Caco-2 (cell line): ENCODE results near the gene ERFL. TPM values are rescaled to one million over a fixed set of nuclear protein-coding genes. Genes with fewer than 3 reads are reported as not detected.

Experiments used
- BruUV-seq: library from RNA; stranded (reverse); fragments of 400-500 nt; replicated peaks from 2 replicates; lab custom pipeline; 2021; lab: Mats Ljungman, UMichigan
- CTCF ChIA-PET: fragments of 300-600 bp; sonication (Branson Sonifier 250); formaldehyde crosslinking; loops from one replicate; lab custom pipeline; 2022; ENCODE audit warnings: antibody characterized with exemption; lab: Charles Lee
- POLR2A ChIA-PET: fragments of 300-600 bp; sonication (Branson Sonifier 250); formaldehyde crosslinking; loops from one replicate; lab custom pipeline; 2022; ENCODE audit warnings: antibody characterized with exemption; lab: Charles Lee
- DNase-seq, 2 experiments: peaks; one replicate each; pipeline versions ENCODE4 v3.0.0 to v3.0.0-alpha.2; 2020 to 2022
- H3K27me3 ChIP-seq: replicated peaks from 2 replicates; pipeline ENCODE4 v1.6.0; 2011; ENCODE audit warnings: low read length; ENCODE audit not compliant: control insufficient read depth, insufficient read depth
- H3K36me3 ChIP-seq: 2 replicates; pipeline ENCODE4 v1.5.1; 2011; ENCODE audit warnings: low read length; ENCODE audit not compliant: control insufficient read depth, insufficient read depth
- H3K4me1 ChIP-seq: fragments of 250-450 bp; sonication (Bioruptor Pico); 2 replicates; pipeline ENCODE4 v1.5.1; 2020; ENCODE audit warnings: mild to moderate bottlenecking
- H3K4me3 ChIP-seq: 2 replicates; pipeline ENCODE4 v1.5.1; 2011; ENCODE audit warnings: low read depth, mild to moderate bottlenecking, control low read depth, low read length
- H3K9me3 ChIP-seq: fragments of 250-450 bp; sonication (Bioruptor Pico); 2 replicates; pipeline ENCODE4 v1.5.1; 2020; ENCODE audit warnings: mild to moderate bottlenecking, moderate library complexity
- H3K27ac Mint-ChIP-seq: one replicate; pipeline ENCODE4 v1.8.0; 2022; ENCODE audit warnings: mixed read lengths; ENCODE audit not compliant: unreplicated experiment
- H3K27me3 Mint-ChIP-seq: one replicate; pipeline ENCODE4 v1.8.0; 2022; ENCODE audit warnings: mixed read lengths; ENCODE audit not compliant: insufficient read depth, unreplicated experiment
- H3K36me3 Mint-ChIP-seq: one replicate; pipeline ENCODE4 v1.8.0; 2022; ENCODE audit warnings: mild to moderate bottlenecking, mixed read lengths; ENCODE audit not compliant: insufficient read depth, unreplicated experiment
- H3K4me1 Mint-ChIP-seq: one replicate; pipeline ENCODE4 v1.8.0; 2022; ENCODE audit warnings: low read depth, mixed read lengths; ENCODE audit not compliant: unreplicated experiment
- H3K4me3 Mint-ChIP-seq: one replicate; pipeline ENCODE4 v1.8.0; 2022; ENCODE audit warnings: mild to moderate bottlenecking, moderate library complexity, mixed read lengths; ENCODE audit not compliant: unreplicated experiment
- H3K9me3 Mint-ChIP-seq: one replicate; pipeline ENCODE4 v1.8.0; 2022; ENCODE audit warnings: mixed read lengths; ENCODE audit not compliant: unreplicated experiment
- intact Hi-C: fragments of 100-400 bp; cut with micrococcal nuclease; formaldehyde crosslinking; loops from one replicate; pipeline ENCODE4 v1.10.0; 2022; ENCODE audit not compliant: unreplicated experiment
- total RNA-seq: library from RNA; stranded (reverse); gene quantifications from 2 replicates; pipeline ENCODE4 v1.2.3, GENCODE V29; 2022
- TF ChIP-seq, protein P1 (sequence below), 2 experiments: fragments of 200-600 bp in 1 of 2; IDR thresholded peaks; 1 replicate in 1 of 2; 2 replicates in 1 of 2; pipeline versions ENCODE4 v1.5.1 to v1.8.0; 2011 to 2022; ENCODE audit warnings: antibody characterized with exemption in 1 of 2, control low read depth in 1 of 2, inconsistent platforms in 1 of 2, low read depth in 1 of 2, low read length in 1 of 2, mild to moderate bottlenecking in 1 of 2, moderate library complexity in 1 of 2; ENCODE audit not compliant: insufficient read depth in 1 of 2, severe bottlenecking in 1 of 2, unreplicated experiment in 1 of 2

ERFL gene
- total RNA-seq, 1 experiment from 2014 or later = 0.23 TPM

GRCh38 chr19:41925208-41926003 lies 2.8 kb downstream of the ERFL start:
- intact Hi-C loops = no loop called here
- CTCF ChIA-PET = no interaction called here

DNA sequence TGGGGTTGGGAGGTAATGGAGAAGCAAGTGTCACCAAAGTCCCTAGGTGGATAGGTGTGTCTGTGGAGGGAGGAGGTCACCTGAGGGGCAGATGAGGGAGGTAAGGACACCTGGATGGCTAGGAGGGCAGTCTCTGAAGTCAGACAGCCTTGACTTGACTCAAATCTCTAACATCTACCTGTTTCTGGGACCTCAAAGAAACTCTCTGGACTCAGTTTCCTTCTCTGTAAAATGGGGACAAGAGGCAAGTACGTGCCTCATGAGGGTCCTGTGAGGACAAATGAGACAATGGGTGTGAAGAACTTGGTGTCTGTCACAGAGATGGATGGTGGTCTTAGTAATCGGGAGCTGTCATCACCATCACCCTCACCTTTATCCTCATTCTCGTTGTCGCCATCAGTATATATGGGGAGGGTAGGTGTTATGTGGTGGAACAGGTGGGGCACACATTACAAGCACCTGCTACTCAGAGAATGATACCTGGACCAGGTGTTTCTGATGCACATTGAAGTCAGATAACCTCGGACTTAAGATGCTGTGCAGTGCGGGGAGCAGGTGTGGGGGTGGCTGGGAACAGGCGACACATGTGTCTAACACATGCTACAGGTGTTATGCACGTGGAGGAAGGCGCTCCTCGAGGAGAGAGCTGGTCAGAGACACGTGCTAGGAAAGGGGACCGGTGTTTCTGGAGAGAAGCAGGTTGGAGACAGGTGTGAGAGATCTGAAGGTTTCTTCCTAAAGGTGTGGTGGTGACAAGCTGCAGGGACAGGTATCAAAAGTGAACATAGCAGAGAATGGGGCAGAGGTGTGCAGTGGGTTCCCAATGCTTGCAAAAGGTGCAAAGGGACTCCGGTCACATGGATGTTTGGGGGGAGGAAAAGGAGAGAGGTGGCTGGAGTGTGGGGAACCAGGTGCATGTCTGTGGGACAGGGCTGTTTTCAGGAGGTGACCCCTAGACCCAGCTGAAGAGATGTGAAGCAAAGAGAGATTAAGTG lies 3.8 kb downstream of the ERFL start:
- no peak overlapping the region for H3K27ac Mint-ChIP-seq
- Histone ChIP-seq H3K9me3 (no peaks in the 10 kb centered on the region), H3K27me3 (no peaks in the 10 kb centered on the region; the same call in 1 of the 2 replicates), H3K36me3 (no peaks in the 10 kb centered on the region), H3K4me1 (peaks cover 6% of the 10 kb centered on the region), H3K4me3 (no peak overlapping the region)
- H3K27me3 Mint-ChIP-seq = peaks cover 9% of the 10 kb centered on the region
- H3K36me3 Mint-ChIP-seq = no peaks in the 10 kb centered on the region
- BruUV-seq = no TSS peak
- POLR2A ChIA-PET = no interaction called here
- CTCF ChIA-PET = interaction anchor here (0.6 kb wide), 1 partner anchor 14 kb away, joined by 4 read pairs; no protein-coding TSS in a partner anchor
- DNase-seq = no peak
- H3K4me1 Mint-ChIP-seq = peaks cover 20% of the 10 kb centered on the region
- H3K9me3 Mint-ChIP-seq = no peaks in the 10 kb centered on the region
- TF ChIP-seq, protein P1, sequence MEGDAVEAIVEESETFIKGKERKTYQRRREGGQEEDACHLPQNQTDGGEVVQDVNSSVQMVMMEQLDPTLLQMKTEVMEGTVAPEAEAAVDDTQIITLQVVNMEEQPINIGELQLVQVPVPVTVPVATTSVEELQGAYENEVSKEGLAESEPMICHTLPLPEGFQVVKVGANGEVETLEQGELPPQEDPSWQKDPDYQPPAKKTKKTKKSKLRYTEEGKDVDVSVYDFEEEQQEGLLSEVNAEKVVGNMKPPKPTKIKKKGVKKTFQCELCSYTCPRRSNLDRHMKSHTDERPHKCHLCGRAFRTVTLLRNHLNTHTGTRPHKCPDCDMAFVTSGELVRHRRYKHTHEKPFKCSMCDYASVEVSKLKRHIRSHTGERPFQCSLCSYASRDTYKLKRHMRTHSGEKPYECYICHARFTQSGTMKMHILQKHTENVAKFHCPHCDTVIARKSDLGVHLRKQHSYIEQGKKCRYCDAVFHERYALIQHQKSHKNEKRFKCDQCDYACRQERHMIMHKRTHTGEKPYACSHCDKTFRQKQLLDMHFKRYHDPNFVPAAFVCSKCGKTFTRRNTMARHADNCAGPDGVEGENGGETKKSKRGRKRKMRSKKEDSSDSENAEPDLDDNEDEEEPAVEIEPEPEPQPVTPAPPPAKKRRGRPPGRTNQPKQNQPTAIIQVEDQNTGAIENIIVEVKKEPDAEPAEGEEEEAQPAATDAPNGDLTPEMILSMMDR (IDR thresholded peaks at IDR 0.05; ENCODE audit: insufficient read depth in 1 of 2, low read depth in 1 of 2, low read length in 1 of 2, severe bottlenecking in 1 of 2, unreplicated experiment in 1 of 2) = no peak
- intact Hi-C loops = no loop called here
- H3K4me3 Mint-ChIP-seq = no peak overlapping the region

More at GRCh38 chr19:41925208-41926003, 2.8 kb downstream of the ERFL start:
- no peak overlapping the region for H3K4me3 Mint-ChIP-seq
- H3K9me3 Mint-ChIP-seq = no peaks in the 10 kb centered on the region
- H3K4me1 ChIP-seq = peaks cover 16% of the 10 kb centered on the region
- H3K27me3 ChIP-seq = no peaks in the 10 kb centered on the region; the same call in 1 of the 2 replicates
- H3K27ac Mint-ChIP-seq = no peak overlapping the region
- no peaks in the 10 kb centered on the region for H3K36me3 Mint-ChIP-seq
- no peaks in the 10 kb centered on the region for H3K36me3 ChIP-seq
- DNase-seq = no peak
- peaks cover 20% of the 10 kb centered on the region for H3K4me1 Mint-ChIP-seq
- H3K9me3 ChIP-seq = no peaks in the 10 kb centered on the region
- no peak overlapping the region for H3K4me3 ChIP-seq
- BruUV-seq = no TSS peak
- TF ChIP-seq, protein P1 (IDR thresholded peaks at IDR 0.05; ENCODE audit: insufficient read depth in 1 of 2, low read depth in 1 of 2, low read length in 1 of 2, severe bottlenecking in 1 of 2, unreplicated experiment in 1 of 2) = no peak
- peaks cover 9% of the 10 kb centered on the region for H3K27me3 Mint-ChIP-seq
- POLR2A ChIA-PET = no interaction called here
